ENCODE results near the gene HABP4.

Gene HABP4

DNA sequence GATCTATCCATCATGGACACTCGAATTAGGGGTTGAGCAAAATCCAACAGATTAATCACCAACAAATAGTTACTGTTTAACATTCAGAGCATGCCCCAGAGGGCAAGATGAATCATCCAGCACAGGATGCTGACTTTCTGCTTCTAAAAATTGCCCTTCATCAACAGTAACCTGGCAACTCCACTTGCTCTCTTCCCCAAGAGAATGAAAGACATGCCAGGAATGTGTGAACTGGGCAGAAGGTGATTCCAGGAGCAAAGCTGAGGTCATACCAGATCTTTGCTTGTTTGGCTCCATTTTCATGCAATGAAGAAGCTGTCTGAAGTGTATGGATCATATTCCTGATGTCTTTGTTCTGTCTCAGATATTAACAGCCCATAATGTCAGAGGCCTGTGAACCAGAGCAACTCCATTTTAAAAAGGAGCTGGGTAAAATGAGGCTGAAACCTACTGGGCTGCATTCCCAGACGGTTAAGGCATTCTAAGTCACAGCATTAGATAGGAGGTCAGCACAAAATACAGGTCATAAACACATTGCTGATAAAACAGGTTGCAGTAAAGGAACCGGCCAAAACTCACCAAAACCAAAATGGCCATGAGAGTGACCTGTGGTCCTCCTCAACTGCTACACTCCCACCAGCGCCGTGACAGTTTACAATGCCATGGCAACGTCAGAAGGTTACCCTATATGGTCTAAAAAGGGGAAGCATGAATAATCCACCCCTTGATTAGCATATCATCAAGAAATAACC is 29.3 kb upstream of the HABP4 start:
- TF ChIP-seq GATA1 (IDR thresholded peaks at IDR 0.05; ENCODE audit: low read depth, low read length) (no peak), POLR2A (IDR thresholded peaks at IDR 0.05; ENCODE audit: low read length) (no peak)
- DNase-seq: peak; percentile 36 to 50

DNA sequence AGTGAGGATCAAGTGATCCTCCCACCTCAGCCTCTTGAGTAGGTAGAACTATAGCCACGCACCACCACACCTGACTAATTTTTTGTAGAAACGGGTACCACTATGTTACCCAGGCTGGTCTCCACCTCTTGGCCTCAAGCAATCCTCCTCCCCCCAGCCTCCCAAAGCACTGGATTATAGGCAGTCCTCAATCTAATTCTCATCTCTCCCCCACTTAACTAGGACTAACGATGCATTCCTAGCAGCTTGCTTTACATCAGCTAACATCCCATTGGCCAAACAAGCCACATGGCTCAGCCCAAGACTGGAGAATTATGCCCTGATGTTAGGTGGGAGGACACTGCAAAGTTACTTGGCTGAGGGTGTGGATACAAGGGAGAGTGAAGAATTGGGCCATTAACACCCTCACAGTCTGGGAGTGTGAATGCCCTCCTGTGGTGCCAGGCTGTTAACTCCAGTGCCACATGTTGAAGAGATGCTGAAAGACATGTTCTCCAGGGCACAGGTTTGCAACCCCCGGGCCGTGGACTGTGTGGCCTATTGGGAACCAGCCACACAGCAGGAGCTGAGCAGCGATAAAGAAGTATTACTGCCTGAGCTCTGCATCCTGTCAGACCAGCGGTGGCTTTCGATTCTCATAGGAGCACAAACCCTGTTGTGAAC is 26.5 kb upstream of the HABP4 start:
- DNase-seq: no peak
- TF ChIP-seq POLR2A (IDR thresholded peaks at IDR 0.05; ENCODE audit: low read length) (no peak), GATA1 (IDR thresholded peaks at IDR 0.05; ENCODE audit: low read depth, low read length) (no peak)

DNA sequence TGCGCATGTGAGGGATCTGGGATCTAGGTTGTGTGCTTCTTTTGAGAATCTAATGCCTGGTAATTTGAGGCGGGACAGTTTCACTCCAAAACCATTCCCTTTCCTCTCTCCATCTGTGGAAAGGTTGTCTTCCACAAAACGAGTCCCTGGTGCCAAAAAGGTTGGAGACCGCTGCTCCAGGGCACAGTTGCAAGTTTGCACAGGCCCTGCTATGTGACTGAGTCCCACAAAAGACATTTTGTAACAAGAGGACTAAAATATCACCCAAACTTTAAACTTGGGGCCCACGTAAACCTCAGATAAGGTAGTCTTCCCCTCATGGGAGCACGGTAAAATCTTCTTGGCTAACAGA is 26.0 kb upstream of the HABP4 start:
- DNase-seq: no peak
- TF ChIP-seq GATA1 (IDR thresholded peaks at IDR 0.05; ENCODE audit: low read depth, low read length): no peak
- no peak for TF ChIP-seq POLR2A (IDR thresholded peaks at IDR 0.05; ENCODE audit: low read length)

DNA sequence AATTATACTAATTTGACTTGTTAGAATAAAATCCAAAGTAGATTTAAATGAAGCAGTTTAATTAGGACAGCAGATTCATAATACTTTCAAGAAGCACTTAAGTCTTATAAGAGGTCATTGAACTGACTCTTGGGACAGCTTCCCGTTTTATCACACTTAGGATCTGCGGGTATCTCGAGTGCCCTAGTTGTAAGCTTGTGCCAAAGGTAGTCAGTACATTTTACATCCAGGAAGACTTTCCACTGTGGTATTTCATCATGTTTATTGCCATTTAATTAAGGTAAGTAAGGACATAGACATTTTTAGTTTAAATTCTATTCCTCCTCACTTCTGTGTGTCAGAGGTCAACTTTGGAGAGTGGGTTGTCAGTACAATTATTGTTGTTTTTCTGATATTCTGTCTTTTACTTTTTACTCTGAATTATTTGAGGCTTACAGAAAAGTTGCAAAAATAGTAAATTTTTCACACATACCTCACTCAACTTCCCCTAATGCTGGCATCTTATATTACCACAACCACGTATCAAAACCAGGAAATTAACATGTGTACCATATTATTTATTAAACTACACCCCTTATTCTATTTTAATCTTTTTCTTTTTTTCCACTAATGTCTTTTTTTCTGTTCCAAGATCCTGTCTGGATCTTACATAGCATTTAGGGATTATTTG is 24.3 kb upstream of the HABP4 start:
- DNase-seq: no peak
- TF ChIP-seq GATA1 (IDR thresholded peaks at IDR 0.05; ENCODE audit: low read depth, low read length) (no peak), POLR2A (IDR thresholded peaks at IDR 0.05; ENCODE audit: low read length) (no peak)

DNA sequence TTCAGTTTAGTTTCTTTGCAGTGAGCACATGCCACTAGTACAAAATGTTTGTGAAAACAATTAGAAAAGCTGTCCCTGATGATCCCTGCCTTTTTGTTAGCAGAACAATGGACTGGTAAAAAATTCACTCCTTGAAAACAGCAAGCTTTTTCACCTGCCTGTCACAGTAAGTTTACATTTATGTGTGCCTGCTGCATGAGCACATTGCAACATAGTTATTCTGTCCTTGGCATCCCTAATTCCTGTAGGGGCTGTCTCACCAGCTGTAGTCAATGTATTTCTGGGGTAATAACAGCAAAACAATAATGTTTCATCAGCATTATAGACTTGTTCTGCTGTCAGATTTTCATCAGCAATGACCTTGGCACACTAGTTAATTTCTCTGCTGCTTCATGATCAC is 20.2 kb upstream of the HABP4 start:
- TF ChIP-seq GATA1 (IDR thresholded peaks at IDR 0.05; ENCODE audit: low read depth, low read length) (no peak), POLR2A (IDR thresholded peaks at IDR 0.05; ENCODE audit: low read length) (no peak)
- DNase-seq: no peak

DNA sequence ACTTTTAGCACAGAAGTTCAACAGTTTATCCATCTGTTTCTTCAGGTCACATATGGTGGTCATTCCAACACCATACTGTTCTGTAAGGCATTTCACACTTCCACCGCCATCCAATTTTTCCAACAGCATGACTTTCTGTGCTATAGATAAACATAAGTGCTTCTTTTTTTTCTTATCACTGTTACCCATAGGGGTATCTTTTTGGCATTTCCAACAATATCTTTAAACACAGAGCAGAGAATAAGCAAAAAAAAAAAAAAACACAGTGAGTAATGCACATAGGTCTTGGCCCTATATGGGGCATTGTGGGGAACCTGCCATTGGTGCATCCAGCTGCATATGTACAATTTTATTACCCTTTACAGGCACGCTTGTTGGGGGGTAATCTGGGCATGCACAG is 19.6 kb upstream of the HABP4 start:
- TF ChIP-seq GATA1 (IDR thresholded peaks at IDR 0.05; ENCODE audit: low read depth, low read length): no peak
- TF ChIP-seq POLR2A (IDR thresholded peaks at IDR 0.05; ENCODE audit: low read length): no peak
- DNase-seq: peak; percentile 52 to 85

DNA sequence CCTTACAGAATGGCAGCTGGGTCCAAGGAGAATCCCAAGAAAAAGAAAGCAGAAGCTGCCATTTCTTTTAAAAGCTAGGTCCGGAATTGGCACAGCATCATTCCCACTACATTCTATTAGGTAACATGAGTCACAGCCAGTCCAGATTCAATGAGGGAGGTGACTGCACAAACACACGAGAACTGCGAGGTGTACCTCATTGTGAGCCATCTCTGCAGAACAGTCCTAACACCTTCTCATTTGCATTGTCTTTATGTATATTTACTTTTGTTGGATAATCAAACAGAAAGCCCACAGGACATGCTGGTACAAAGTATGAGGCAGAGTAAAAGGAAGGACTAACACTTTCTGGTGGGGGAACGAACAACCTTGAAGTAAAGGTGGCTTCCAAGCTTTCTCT is 14.6 kb upstream of the HABP4 start:
- TF ChIP-seq GATA1 (IDR thresholded peaks at IDR 0.05; ENCODE audit: low read depth, low read length): no peak
- TF ChIP-seq POLR2A (IDR thresholded peaks at IDR 0.05; ENCODE audit: low read length): no peak
- no peak for DNase-seq

DNA sequence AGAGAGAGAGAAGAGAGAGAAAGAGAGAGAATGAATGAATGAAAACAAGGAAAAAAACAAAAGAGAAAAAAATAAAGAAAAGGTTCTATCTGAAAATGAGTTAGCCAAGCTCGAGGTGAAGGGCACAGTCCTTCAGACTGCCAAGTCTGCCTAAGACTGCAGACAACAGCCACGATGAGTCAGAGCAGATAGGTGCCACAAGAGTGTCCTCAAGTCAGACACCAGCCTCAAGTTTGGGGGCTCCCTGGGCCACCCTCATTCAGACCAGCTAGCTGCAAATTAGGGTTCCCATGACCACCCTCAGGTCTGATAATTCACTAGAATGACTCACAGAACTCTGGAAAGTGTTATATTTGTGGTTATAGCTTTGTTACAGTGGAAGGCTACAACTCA is 13.9 kb upstream of the HABP4 start:
- TF ChIP-seq GATA1 (IDR thresholded peaks at IDR 0.05; ENCODE audit: low read depth, low read length): no peak
- TF ChIP-seq POLR2A (IDR thresholded peaks at IDR 0.05; ENCODE audit: low read length): no peak
- no peak for DNase-seq

DNA sequence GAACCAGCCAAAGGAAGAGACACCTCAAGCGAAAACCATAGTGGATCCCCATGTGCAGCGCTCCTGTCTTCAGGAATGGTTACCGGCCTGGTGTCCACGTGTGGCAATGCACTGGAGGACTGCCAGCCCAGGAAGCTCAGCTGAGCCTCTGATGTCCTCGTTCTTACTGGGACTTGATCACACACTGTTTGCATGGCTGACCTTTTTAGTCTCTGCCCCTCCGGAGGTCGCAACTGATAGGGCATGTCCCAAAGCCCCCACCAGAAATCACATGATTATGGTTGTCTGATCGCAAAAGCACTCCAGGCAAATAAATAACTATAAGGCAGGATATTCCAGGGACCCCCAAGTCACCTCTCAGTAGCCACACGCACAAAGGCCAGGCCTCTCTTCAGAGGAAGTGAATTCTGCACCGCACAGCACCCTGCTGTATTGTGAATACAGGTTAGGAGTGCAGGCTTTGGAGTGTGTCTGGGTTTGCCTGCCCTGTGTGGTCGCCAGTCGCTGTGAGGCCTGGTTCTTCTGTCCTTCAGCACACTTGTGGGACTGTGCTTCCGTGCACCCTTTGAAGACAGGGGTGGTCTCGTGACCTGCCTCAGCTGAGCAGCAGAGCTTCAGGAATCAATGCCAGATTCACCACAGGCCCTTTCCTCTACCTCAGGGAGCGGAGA is 13.4 kb upstream of the HABP4 start:
- no peak for TF ChIP-seq GATA1 (IDR thresholded peaks at IDR 0.05; ENCODE audit: low read depth, low read length)
- no peak for TF ChIP-seq POLR2A (IDR thresholded peaks at IDR 0.05; ENCODE audit: low read length)
- no peak for DNase-seq

DNA sequence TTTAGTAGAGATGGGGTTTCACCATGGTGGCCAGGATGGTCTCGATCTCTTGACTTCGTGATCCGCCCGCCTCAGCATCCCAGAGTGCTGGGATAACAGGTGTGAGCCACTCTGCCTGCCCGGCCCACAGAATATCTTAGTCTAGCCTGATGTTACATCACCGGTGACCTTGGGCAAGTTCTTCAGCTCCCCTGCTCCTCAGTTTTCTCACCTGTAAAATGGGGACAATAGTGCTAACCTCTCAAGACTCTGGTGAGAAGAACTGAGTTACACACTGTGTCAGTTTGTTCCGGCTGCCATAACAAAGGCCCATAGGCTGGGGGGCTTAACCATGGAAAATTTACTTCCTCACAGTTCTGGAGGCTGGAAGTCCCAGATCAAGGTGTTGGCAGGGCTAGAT is 12.5 kb upstream of the HABP4 start:
- no peak for TF ChIP-seq GATA1 (IDR thresholded peaks at IDR 0.05; ENCODE audit: low read depth, low read length)
- TF ChIP-seq POLR2A (IDR thresholded peaks at IDR 0.05; ENCODE audit: low read length): no peak
- DNase-seq: no peak

DNA sequence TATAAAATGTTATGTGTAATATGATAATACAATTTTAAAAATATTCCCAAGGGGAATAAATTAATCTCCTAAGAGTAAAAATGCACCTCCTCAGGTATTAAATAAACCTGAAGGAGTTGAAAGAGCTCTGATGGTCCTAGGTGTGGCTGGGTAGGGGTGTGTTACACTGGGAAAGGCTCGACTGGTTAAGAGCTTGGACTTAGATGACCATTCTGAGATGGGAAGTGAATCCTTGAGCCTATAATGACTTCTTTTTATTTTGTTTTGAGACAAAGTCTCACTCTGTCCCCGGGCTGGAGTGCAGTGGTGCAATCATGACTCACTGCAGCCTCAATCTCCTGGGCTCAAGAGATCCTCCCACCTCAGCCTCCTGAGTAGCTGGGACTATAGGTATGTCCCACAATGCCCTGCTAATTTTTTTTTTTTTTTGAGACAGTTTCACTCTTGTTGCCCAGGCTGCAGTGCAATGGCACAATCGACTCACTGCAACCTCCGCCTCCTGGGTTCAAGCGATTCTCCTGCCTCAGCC is 9.2 kb upstream of the HABP4 start:
- TF ChIP-seq POLR2A (IDR thresholded peaks at IDR 0.05; ENCODE audit: low read length) (no peak), GATA1 (IDR thresholded peaks at IDR 0.05; ENCODE audit: low read depth, low read length) (no peak)

DNA sequence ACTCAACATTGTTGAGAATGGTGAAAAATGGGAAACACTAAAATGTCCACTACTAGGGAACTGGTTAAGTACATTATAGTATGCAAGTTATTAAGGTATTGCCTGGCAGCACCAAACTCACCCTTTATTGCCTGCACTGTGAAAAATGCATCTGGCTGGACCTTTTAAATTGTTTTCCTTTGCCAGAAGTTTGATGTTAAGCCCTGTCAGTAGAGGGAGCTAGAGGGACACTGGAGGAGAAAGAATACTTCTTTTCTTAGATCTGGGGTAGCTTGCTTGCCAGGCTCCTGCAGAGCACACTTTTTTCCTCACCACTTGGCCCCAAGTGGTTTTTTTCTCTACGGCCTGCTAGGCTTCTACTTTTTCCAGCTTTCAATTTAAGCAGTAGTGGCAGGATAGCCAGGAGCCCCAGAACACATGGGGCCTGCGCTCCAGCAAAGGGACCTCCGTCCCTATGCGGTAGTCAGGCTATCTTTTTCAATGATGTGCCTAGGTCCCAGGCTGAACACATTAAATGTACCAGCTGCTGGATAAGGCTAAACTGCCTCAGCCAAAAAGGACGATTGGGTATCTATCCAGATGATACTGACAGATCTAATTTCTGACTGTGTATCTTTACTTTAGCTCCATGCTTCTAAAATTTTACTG is 8.0 kb upstream of the HABP4 start:
- peak; percentile 71 to 80 for DNase-seq
- TF ChIP-seq GATA1 (IDR thresholded peaks at IDR 0.05; ENCODE audit: low read depth, low read length) (no peak), POLR2A (IDR thresholded peaks at IDR 0.05; ENCODE audit: low read length) (no peak)

More for the DNA sequence above, 9.2 kb upstream of the HABP4 start:
- no peak for DNase-seq

DNA sequence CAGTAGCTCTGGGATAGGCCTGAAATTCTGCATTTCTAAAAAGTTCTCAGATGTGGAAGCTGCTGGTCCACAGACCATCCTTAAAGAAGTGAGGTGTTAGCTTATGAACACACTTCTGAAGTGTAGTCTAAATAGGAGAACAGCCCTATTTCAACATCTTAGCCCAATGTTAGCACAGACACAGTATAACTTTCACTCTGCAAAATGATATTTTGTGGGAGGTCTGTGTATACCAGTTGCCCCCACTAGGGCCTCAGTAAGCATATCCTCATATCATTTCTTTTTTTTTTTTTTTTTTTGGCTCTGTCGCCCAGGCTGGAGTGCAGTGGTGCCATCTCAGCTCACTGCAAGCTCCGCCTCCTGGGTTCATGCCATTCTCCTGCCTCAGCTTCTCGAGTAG is 7.5 kb upstream of the HABP4 start:
- DNase-seq: no peak
- TF ChIP-seq GATA1 (IDR thresholded peaks at IDR 0.05; ENCODE audit: low read depth, low read length) (no peak), POLR2A (IDR thresholded peaks at IDR 0.05; ENCODE audit: low read length) (no peak)

Data from erythroblast (primary cell).